MG63 (cell line): ENCODE results near the gene HIGD1A. TPM values are rescaled to one million over a fixed set of nuclear protein-coding genes. Genes with fewer than 3 reads are reported as not detected.
"Not testable (repeated sequence)": the region's sequence is repeated elsewhere in the genome, so short reads cannot be mapped to it uniquely, and the experiment has no call there.

Experiments
- DNase-seq: peaks from one replicate; pipeline ENCODE4 v3.0.0-alpha.2; 2020
- H3K27me3 ChIP-seq: fragments of 250-450 bp; sonication (Bioruptor Pico); 2 replicates; pipeline ENCODE4 v1.5.1; 2020; ENCODE audit warnings: mild to moderate bottlenecking, moderate library complexity
- H3K36me3 ChIP-seq: fragments of 250-450 bp; sonication (Bioruptor Pico); 2 replicates; pipeline ENCODE4 v1.5.1; 2020; ENCODE audit warnings: mild to moderate bottlenecking, moderate library complexity
- H3K4me3 ChIP-seq: fragments of 250-450 bp; sonication (Bioruptor Pico); 2 replicates; pipeline ENCODE4 v1.5.1; 2020; ENCODE audit warnings: mild to moderate bottlenecking, moderate library complexity
- H3K9me3 ChIP-seq: fragments of 250-450 bp; sonication (Bioruptor Pico); 2 replicates; pipeline ENCODE4 v1.5.1; 2020; ENCODE audit warnings: mild to moderate bottlenecking, moderate library complexity
- total RNA-seq: library from RNA; depleted of rRNA; stranded (reverse); fragments of >200 nt; shearing (Covaris generic); gene quantifications from 2 replicates; pipeline ENCODE4 v1.2.3, GENCODE V29; 2014; ENCODE audit warnings: low replicate concordance

The HIGD1A gene
- total RNA-seq, 1 experiment from 2014 or later = 93.8 TPM

GRCh38 chr3:42831321-42831713 is 27.0 kb upstream of the HIGD1A start:
- Histone ChIP-seq H3K27me3 (no peaks in the 10 kb centered on the region), H3K36me3 (no peaks in the 10 kb centered on the region), H3K4me3 (no peak overlapping the region), H3K9me3 (no peaks in the 10 kb centered on the region)
- peak; percentile 67 for DNase-seq

DNA sequence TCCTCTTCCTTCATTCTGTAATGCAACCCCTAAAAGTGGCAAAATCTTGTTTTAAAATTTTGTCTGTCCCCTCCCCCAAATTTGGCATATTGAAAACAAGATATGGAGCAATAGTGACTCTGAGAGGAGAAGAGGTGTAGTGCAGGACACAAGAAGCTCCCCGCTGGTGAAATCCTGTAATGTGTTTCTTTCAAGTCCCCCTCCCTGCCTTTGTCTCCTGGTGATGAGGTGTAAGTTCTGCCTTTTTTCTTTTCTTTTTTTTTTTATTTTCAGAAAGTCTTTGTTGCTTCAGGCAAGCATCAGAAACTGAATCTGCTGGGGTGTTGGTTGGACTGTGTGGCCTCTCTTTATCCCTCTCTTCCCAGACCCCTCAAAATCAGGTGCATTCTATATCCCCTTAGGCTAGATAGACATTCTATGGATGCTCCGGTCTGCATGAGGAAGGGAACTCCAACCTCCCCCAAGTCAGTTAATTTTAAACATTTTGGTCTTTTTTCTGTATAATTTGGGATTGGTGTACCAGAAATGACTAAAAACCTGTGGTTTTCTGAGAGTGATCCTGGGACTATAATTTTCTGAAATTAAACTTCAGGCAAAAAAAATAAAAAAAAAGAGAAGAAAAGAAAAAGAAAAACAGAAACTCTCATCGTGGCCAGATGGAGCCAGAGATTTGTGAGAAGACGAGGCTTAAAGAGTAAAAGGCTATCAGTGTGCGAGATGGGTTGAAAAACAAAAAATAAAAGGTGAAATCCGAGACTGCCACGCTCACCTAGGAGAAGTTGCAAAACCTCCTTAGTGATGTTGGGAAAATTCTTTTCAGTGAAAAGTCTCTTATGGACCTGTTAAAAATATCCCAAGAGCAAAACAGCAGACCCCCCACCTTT is 26.4 kb upstream of the HIGD1A start:
- Histone ChIP-seq H3K36me3 (no peaks in the 10 kb centered on the region), H3K9me3 (no peaks in the 10 kb centered on the region), H3K4me3 (no peak overlapping the region), H3K27me3 (no peaks in the 10 kb centered on the region)
- no peak for DNase-seq

DNA sequence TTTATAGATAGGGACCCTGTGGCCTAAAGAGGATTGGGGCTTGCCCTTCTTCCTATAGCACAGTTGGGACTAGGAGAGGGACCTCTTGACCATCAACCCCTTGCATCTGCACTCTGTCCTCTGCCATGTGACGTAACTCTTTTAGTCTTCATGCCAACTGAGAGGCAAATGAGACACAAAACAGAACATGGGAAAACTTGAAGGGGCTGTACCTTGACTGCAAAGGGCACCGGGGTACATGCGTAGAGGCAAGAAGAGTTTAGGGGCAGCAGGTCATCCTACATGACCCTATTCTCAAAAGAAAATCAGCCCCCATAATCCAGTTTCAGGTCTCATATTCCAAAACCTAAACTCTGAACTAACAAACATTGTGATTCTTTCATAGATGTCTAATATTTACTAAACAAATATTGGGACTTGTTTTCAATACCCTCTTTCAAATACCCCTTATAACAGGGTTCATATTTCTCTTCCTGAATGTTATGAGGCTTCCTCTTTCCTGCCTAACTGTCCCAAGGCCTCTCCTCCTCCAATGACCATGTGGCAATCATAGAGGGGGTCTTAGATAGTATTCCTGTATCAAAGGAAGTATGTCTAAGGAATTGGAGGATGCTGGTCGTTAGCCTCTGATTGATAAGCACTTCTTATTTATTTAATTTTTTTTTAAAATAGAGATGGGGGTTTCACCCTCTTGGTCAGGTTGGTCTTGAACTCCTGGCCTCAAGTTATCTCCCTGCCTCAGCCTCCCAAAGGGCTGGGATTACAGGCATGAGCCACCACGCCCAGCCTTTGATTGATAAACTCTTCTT is 25.5 kb upstream of the HIGD1A start:
- Histone ChIP-seq H3K27me3 (no peaks in the 10 kb centered on the region), H3K4me3 (no peak overlapping the region), H3K36me3 (no peaks in the 10 kb centered on the region), H3K9me3 (no peaks in the 10 kb centered on the region)
- DNase-seq = no peak

- H3K4me3 ChIP-seq = no peak overlapping the region
- no peak for DNase-seq
- no peaks in the 10 kb centered on the region for H3K36me3 ChIP-seq
- H3K9me3 ChIP-seq = no peaks in the 10 kb centered on the region
- no peaks in the 10 kb centered on the region for H3K27me3 ChIP-seq
These were observed 24.9 kb upstream of the HIGD1A start for GRCh38 chr3:42829083-42829627.

- Histone ChIP-seq H3K27me3 (no peaks in the 10 kb centered on the region), H3K4me3 (no peak overlapping the region), H3K36me3 (no peaks in the 10 kb centered on the region), H3K9me3 (no peaks in the 10 kb centered on the region)
- no peak for DNase-seq
These were observed 23.4 kb upstream of the HIGD1A start for GRCh38 chr3:42827654-42828053.

DNA sequence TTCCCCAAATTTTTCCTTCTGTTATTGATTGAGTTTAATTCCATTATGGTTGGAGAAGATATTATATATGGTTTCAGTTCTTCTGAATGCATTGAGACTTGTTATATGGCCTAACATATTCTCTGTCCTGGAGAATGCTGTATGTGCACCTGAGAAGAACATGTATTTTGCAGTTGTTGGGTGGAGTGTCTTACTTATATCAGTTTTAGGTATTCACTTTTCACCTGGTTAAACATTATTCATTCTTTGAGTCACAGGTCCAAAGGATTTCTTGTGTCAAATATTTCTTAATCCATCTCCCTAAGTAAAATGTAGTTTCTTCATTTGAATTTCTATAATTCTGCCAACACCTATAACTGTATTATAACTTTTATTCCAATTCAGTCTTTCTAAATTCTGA is 22.7 kb upstream of the HIGD1A start:
- no peaks in the 10 kb centered on the region for H3K27me3 ChIP-seq
- no peak for DNase-seq
- H3K4me3 ChIP-seq = no peak overlapping the region
- no peaks in the 10 kb centered on the region for H3K36me3 ChIP-seq
- no peaks in the 10 kb centered on the region for H3K9me3 ChIP-seq

DNA sequence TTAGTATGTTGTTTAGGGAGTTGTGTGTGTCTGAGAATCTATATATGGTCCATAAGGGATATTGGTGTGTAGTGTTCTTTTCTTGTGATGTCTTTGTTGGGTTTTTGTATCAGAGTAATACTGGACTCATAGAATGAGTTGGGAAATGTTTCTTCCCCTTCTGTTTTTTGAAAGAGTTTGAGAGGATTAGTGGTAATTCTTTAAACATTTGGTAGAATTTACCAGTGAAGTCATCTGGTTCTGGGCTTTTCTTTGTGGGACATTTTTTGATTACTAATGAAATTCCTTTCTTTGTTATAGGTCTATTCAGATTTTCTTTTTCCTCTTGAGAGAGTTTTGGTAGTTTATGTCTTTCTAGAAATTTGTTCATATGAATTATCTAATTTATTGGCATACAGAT is 21.9 kb upstream of the HIGD1A start:
- no peaks in the 10 kb centered on the region for H3K9me3 ChIP-seq
- H3K27me3 ChIP-seq = no peaks in the 10 kb centered on the region
- no peak for DNase-seq
- H3K4me3 ChIP-seq = no peak overlapping the region
- no peaks in the 10 kb centered on the region for H3K36me3 ChIP-seq

DNA sequence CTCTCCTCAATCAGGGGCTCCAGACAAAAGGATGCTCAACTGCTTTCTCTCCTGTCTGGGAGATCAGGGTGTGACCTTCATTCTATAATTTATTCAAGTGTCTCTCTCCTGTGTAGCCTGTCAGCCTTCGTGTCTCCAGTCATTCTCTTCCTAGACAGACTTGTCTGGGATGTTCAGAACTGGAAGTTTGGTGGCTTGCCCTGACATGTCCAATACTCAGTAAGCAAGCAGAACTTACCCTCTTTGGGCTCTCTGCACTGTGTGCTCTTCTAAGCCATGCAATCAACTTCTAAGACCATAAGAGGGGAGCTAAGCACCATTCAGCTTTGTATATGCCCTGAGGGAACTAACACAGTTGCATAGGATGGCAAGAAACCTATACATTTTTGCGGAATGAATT is 19.1 kb upstream of the HIGD1A start:
- no peaks in the 10 kb centered on the region for H3K9me3 ChIP-seq
- H3K4me3 ChIP-seq = no peak overlapping the region
- H3K36me3 ChIP-seq = no peaks in the 10 kb centered on the region
- no peaks in the 10 kb centered on the region for H3K27me3 ChIP-seq
- DNase-seq = no peak

GRCh38 chr3:42822828-42823227 is 18.5 kb upstream of the HIGD1A start:
- H3K27me3 ChIP-seq = no peaks in the 10 kb centered on the region
- H3K4me3 ChIP-seq = no peak overlapping the region
- H3K36me3 ChIP-seq = no peaks in the 10 kb centered on the region
- DNase-seq = no peak
- no peaks in the 10 kb centered on the region for H3K9me3 ChIP-seq

DNA sequence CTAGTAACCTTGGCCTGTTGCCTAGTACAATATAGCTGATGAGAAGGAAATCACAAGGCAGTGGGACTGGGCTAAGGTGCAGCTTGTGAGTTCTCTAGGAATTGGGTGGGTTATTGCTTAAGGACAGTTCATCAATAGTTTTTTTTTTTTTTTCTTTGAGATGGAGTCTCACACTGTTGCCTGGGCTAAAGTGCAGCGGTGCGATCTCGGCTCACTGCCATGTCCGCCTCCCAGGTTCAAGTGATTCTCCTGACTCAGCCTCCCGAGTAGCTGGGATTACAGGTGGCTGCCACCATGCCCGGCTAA is 16.4 kb upstream of the HIGD1A start:
- no peak for DNase-seq
- Histone ChIP-seq H3K27me3 (no peaks in the 10 kb centered on the region), H3K36me3 (no peaks in the 10 kb centered on the region), H3K9me3 (no peaks in the 10 kb centered on the region), H3K4me3 (no peak overlapping the region)

- no peaks in the 10 kb centered on the region for H3K9me3 ChIP-seq
- H3K27me3 ChIP-seq = no peaks in the 10 kb centered on the region
- H3K4me3 ChIP-seq = no peak overlapping the region
- DNase-seq = peak; percentile 35
- no peaks in the 10 kb centered on the region for H3K36me3 ChIP-seq
These were observed 15.2 kb upstream of the HIGD1A start for GRCh38 chr3:42819351-42819965.

- Histone ChIP-seq H3K27me3 (no peaks in the 10 kb centered on the region), H3K36me3 (no peaks in the 10 kb centered on the region), H3K4me3 (no peak overlapping the region), H3K9me3 (no peaks in the 10 kb centered on the region)
- no peak for DNase-seq
These were observed 11.5 kb upstream of the HIGD1A start for GRCh38 chr3:42815826-42816225.

- no peak overlapping the region for H3K4me3 ChIP-seq
- H3K27me3 ChIP-seq = no peaks in the 10 kb centered on the region
- no peaks in the 10 kb centered on the region for H3K36me3 ChIP-seq
- H3K9me3 ChIP-seq = no peaks in the 10 kb centered on the region
- DNase-seq = no peak
These were observed 10.7 kb upstream of the HIGD1A start for GRCh38 chr3:42814914-42815507.

DNA sequence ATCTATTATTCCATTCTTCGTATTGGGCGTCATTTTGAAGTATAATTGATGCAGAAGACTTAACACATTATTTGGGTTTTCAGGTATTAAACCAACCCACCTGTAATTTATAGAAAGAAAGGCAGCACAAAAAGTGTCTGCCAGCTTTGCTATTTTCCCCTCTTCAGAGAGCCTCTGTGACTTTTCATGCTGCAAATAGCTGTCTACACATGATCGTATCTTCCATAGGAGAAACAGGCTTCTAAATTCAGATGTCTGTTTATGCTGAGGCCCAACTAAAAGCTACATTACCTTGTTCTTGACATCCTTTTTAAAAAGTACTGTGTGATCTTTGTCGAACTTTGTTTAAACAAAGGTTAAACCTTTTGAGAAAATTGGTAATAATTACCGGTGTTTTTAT is 10.0 kb upstream of the HIGD1A start:
- no peak for DNase-seq
- no peaks in the 10 kb centered on the region for H3K9me3 ChIP-seq
- H3K27me3 ChIP-seq = no peaks in the 10 kb centered on the region
- no peak overlapping the region for H3K4me3 ChIP-seq
- H3K36me3 ChIP-seq = no peaks in the 10 kb centered on the region

DNA sequence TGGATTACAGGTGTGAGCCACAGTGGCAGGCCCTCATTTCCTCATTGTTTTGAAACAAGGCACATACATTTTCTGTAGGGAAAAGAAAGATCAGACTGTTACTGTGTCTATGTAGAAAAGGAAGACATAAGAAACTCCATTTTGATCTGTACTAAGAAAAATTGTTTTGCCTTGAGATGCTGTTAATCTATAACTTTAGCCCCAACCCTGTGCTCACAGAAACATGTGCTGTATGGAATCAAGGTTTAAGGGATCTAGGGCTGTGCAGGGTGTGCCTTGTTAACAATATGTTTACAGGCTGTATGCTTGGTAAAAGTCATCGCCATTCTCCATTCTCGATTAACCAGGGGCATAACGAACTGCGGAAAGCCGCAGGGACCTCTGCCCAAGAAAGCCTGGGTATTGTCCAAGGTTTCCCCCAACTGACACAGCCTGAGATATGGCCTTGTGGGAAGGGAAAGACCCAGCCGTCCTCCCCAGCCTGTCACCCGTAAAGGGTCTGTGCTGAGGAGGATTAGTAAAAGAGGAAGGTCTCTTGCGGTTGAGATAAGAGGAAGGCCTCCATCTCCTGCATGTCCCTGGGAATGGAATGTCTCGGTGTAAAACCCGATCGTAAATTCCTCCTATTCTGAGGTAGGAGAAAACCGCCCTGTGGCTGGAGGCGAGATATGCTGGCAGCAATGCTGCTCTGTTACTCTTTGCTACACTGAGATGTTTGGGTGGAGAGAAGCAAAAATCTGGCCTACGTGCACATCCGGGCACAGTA is 7.0 kb upstream of the HIGD1A start:
- DNase-seq, H3K4me3 ChIP-seq, H3K9me3 ChIP-seq, H3K36me3 ChIP-seq, H3K27me3 ChIP-seq: not testable (repeated sequence)

DNA sequence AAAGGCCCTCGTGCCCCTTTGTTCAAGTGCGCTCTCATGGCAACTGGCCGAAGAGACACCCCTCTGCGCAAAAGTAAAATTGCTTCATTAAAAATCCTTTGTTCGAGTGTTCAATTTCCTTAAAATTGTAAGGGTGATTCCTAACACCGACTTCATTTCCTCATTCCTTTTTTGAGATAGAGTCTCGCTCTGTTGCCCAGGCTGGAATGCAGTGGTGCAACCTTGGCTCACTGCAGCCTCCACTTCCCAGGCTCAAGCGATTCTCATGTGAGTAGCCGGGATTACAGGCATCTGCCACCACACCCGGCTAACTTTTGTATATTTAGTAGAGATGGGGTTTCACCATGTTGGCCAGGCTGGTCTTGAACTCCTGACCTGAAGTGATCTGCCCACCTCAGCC is 6.4 kb upstream of the HIGD1A start:
- H3K9me3 ChIP-seq, H3K4me3 ChIP-seq, H3K36me3 ChIP-seq, DNase-seq, H3K27me3 ChIP-seq: not testable (repeated sequence)
